Natural killer cell (primary cell): Measurements from ENCODE around the gene UNC5B. TPM values are rescaled to one million over a fixed set of nuclear protein-coding genes. Genes with fewer than 3 reads are reported as not detected.

Source experiments
- ATAC-seq, 3 donors: fragments of 150-1000 bp in 2 of 3; fragments of 200-7000 bp in 1 of 3; cut with Tn5 transposase; 1 replicate in 1 of 3; 2 replicates in 2 of 3; pipeline ENCODE4 v1.10.0; 2021; ENCODE audit warnings: mild to moderate bottlenecking in 2 of 3, moderate library complexity in 2 of 3
- DNase-seq, 2 donors: peaks; one replicate each; pipeline versions ENCODE4 v3.0.0 to v3.0.0-alpha.2; 2013 to 2021; ENCODE audit warnings: mixed read lengths in 1 of 2
- H3K27ac ChIP-seq: one replicate; pipeline ENCODE4 v1.5.1; 2013; ENCODE audit warnings: mild to moderate bottlenecking, low read length
- H3K27me3 ChIP-seq: one replicate; pipeline ENCODE4 v1.6.1; 2013; ENCODE audit warnings: low read length; ENCODE audit not compliant: control insufficient read depth, insufficient read depth
- H3K36me3 ChIP-seq: one replicate; pipeline ENCODE4 v1.6.1; 2013; ENCODE audit warnings: low read length; ENCODE audit not compliant: control insufficient read depth, insufficient read depth
- H3K4me1 ChIP-seq: one replicate; pipeline ENCODE4 v1.6.1; 2013; ENCODE audit warnings: low read length; ENCODE audit not compliant: control insufficient read depth, insufficient read depth
- H3K4me3 ChIP-seq: one replicate; pipeline ENCODE4 v1.5.1; 2013; ENCODE audit warnings: low read length
- H3K9me3 ChIP-seq: one replicate; pipeline ENCODE4 v1.6.1; 2013; ENCODE audit warnings: low read length; ENCODE audit not compliant: control insufficient read depth, insufficient read depth
- H3K27ac Mint-ChIP-seq, 2 donors: one replicate each; pipeline ENCODE4 v1.8.0; 2022; ENCODE audit warnings: mild to moderate bottlenecking in 2 of 2, mixed read lengths in 2 of 2, moderate library complexity in 1 of 2
- H3K27me3 Mint-ChIP-seq, 2 donors: one replicate each; pipeline ENCODE4 v1.8.0; 2022; ENCODE audit warnings: low read depth in 2 of 2, mixed read lengths in 2 of 2
- H3K36me3 Mint-ChIP-seq: one replicate; pipeline ENCODE4 v1.8.0; 2022; ENCODE audit warnings: mixed read lengths
- H3K4me1 Mint-ChIP-seq, 2 donors: one replicate each; pipeline ENCODE4 v1.8.0; 2022; ENCODE audit warnings: mixed read lengths in 2 of 2
- H3K4me3 Mint-ChIP-seq: one replicate; pipeline ENCODE4 v1.8.0; 2022; ENCODE audit warnings: mild to moderate bottlenecking, moderate library complexity, mixed read lengths
- H3K9me3 Mint-ChIP-seq, 2 donors: one replicate each; pipeline ENCODE4 v1.8.0; 2022; ENCODE audit warnings: mixed read lengths in 2 of 2
- WGBS: methylation state at CpG from one replicate; pipeline ENCODE4 v1.1.7; 2013; ENCODE audit warnings: missing lambda C conversion rate; ENCODE audit not compliant: insufficient coverage; 5-methylcytosine and 5-hydroxymethylcytosine counted together
- intact Hi-C: fragments of 100-400 bp; cut with micrococcal nuclease; formaldehyde crosslinking; loops from one replicate; pipeline ENCODE4 v1.14.2; 2022
- total RNA-seq, 4 donors: library from RNA; stranded (reverse); fragments of 120-200 nt in 1 of 4; gene quantifications; one replicate each; pipeline versions ENCODE4 v1.2.3 to v1.2.4, GENCODE V29; 2013 to 2022
- TF ChIP-seq, protein P1 (sequence below): fragments of 200-600 bp; IDR thresholded peaks from one replicate; pipeline ENCODE4 v1.8.0; 2022; ENCODE audit warnings: antibody characterized with exemption

UNC5B gene
- total RNA-seq, 3 donors from 2014 or later (not counting 1 experiment from before 2014, with no cell fraction given): 0.09 to 0.65 (median 0.09) TPM

DNA sequence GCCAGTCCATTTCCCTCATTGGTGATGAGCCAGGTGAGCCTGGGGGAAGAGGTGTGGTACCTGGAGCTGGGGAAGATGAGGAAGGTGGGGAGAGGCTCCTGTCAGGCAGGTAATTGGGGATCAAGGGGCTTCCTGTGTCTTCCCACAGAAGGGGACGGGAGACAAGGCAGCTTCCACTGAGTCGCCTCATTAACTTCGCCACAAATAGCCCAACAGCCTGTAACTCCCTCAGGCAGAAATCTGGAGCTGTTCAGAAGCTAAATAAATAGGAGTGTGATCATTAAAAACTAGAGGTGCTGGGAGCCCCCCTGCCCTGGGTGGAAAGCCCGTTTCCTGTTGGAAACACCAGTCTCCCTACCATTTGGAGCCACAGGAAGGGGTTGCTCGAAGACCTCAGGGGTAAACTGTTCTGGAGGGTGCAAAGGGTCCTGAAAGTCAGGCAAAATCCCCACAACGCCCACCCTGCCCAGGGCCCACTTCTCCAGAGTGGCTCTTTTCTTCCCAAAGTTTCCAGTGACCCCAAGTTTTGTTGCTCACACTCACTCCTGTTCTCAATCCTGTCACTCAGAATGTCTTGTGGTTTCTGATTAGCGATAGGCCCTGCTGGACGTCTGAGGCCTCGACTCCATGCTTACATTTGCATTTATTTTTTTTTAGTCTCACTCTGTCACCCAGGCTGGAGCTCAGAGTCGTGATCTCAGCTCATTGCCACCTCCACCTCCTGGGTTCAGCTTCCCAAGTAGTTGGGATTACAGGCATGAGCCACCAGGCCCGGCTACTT lies 25.7 kb downstream of the UNC5B start:
- TF ChIP-seq, protein P1, sequence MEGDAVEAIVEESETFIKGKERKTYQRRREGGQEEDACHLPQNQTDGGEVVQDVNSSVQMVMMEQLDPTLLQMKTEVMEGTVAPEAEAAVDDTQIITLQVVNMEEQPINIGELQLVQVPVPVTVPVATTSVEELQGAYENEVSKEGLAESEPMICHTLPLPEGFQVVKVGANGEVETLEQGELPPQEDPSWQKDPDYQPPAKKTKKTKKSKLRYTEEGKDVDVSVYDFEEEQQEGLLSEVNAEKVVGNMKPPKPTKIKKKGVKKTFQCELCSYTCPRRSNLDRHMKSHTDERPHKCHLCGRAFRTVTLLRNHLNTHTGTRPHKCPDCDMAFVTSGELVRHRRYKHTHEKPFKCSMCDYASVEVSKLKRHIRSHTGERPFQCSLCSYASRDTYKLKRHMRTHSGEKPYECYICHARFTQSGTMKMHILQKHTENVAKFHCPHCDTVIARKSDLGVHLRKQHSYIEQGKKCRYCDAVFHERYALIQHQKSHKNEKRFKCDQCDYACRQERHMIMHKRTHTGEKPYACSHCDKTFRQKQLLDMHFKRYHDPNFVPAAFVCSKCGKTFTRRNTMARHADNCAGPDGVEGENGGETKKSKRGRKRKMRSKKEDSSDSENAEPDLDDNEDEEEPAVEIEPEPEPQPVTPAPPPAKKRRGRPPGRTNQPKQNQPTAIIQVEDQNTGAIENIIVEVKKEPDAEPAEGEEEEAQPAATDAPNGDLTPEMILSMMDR: no peak
- H3K27ac ChIP-seq: no peak overlapping the region
- Mint-ChIP-seq H3K36me3 (no peaks in the 10 kb centered on the region), H3K4me1 (peaks cover 0 to 7% of the 10 kb centered on the region in 2 donors), H3K27ac (no peak overlapping the region), H3K4me3 (no peak overlapping the region), H3K27me3 (no peaks in the 10 kb centered on the region), H3K9me3 (no peaks in the 10 kb centered on the region)
- H3K36me3 ChIP-seq: no peaks in the 10 kb centered on the region
- ATAC-seq (no peak), DNase-seq (no peak)
- no peaks in the 10 kb centered on the region for H3K9me3 ChIP-seq
- WGBS: 65% methylated on average over 9 of the region's 11 CpGs
- intact Hi-C loops: no loop called here
- H3K27me3 ChIP-seq: no peaks in the 10 kb centered on the region
- no peak overlapping the region for H3K4me3 ChIP-seq
- H3K4me1 ChIP-seq: no peaks in the 10 kb centered on the region

DNA sequence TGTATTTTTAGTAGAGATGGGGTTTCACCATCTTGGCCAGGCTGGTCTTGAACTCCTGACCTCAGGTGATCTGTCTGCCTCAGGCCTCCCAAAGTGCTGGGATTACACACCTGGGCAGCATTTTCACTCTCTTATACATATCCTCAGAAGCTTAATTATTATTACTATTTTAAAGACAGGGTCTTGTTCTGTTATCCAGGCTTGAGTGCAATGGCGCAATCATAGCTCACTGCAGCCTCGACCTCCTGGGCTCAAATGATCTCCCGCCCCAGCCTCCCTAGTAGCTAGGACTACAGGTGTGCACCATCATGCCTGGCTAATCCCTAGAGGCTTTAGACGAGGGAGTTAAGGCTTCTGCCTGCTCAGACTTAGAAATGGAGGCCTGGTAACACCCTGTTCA lies 26.3 kb downstream of the UNC5B start:
- no peaks in the 10 kb centered on the region for H3K36me3 Mint-ChIP-seq
- DNase-seq (no peak), ATAC-seq (no peak)
- intact Hi-C loops: no loop called here
- Histone ChIP-seq H3K27me3 (no peaks in the 10 kb centered on the region), H3K9me3 (no peaks in the 10 kb centered on the region), H3K36me3 (no peaks in the 10 kb centered on the region), H3K27ac (no peak overlapping the region), H3K4me3 (no peak overlapping the region), H3K4me1 (no peaks in the 10 kb centered on the region)
- H3K4me1 Mint-ChIP-seq: peaks cover 0 to 7% of the 10 kb centered on the region in 2 donors
- 87% methylated on average over 4 of the region's 4 CpGs for WGBS
- no peaks in the 10 kb centered on the region for H3K27me3 Mint-ChIP-seq
- no peak overlapping the region for H3K27ac Mint-ChIP-seq
- TF ChIP-seq, protein P1: no peak
- H3K4me3 Mint-ChIP-seq: no peak overlapping the region
- H3K9me3 Mint-ChIP-seq: no peaks in the 10 kb centered on the region

DNA sequence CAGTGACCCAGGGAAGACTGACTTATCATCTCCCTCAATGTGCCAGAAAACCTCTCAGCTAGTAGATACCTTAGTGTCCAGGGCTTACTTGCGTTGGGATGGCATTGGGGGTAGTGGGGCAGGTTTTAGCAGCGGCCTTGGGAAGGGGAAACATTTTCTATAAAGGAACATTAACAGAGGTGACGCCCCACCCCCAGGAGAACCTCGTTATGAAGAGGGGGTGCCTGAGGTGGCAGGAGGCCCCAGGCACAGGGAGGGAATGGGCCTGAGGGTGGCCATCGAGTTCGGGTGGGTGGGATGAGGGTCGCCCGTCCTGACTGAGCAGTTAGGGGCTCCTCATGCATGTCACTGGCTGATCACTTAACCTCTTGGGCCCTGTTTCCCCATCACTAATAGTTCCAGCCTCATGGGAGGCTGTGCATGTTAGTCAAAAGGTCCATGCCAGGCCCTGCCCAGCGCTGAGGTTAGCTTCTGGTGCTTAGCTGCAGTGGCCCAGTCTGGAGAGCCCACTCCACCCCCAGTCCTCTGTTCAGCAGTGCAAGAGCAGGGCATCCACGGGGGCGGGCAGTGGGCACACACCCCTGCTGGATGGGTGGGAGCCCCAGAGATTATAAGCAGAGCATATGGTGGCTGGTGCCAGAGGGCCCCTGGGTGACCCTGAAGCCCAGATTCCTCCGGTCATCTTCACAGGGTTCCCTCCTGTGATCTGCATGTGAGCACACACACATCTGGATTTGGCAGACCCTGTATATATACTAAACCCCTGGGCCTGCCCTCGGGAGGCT lies 27.0 kb downstream of the UNC5B start:
- no peak overlapping the region for H3K4me3 Mint-ChIP-seq
- no peak overlapping the region for H3K27ac Mint-ChIP-seq
- no peak overlapping the region for H3K4me3 ChIP-seq
- no peaks in the 10 kb centered on the region for H3K4me1 ChIP-seq
- TF ChIP-seq, protein P1: no peak
- intact Hi-C loops: no loop called here
- WGBS: 85% methylated on average over 13 of the region's 13 CpGs
- H3K9me3 ChIP-seq: no peaks in the 10 kb centered on the region
- H3K9me3 Mint-ChIP-seq: no peaks in the 10 kb centered on the region
- peaks cover 0 to 3% of the 10 kb centered on the region in 2 donors for H3K27me3 Mint-ChIP-seq
- H3K4me1 Mint-ChIP-seq: peaks cover 0 to 7% of the 10 kb centered on the region in 2 donors
- no peak for DNase-seq
- H3K27me3 ChIP-seq: no peaks in the 10 kb centered on the region
- no peak for ATAC-seq
- H3K27ac ChIP-seq: no peak overlapping the region
- H3K36me3 ChIP-seq: no peaks in the 10 kb centered on the region
- H3K36me3 Mint-ChIP-seq: no peaks in the 10 kb centered on the region
